Ishikawa (cell line): ENCODE data around the gene CARD9.

Source experiments
- CEBPB ChIP-seq: IDR thresholded peaks from 2 replicates; pipeline ENCODE4 v1.6.1; 2012
- EP300 ChIP-seq: IDR thresholded peaks from 2 replicates; pipeline ENCODE4 v1.6.1; 2012; ENCODE audit warnings: borderline replicate concordance
- FOXM1 ChIP-seq: IDR thresholded peaks from 2 replicates; pipeline ENCODE4 v1.6.1; 2012; ENCODE audit warnings: low read depth, borderline replicate concordance
- MAX ChIP-seq: IDR thresholded peaks from 2 replicates; pipeline ENCODE4 v1.6.1; 2012
- TAF1 ChIP-seq: IDR thresholded peaks from 2 replicates; pipeline ENCODE4 v1.6.1; 2012; ENCODE audit warnings: low read depth, mild to moderate bottlenecking
- USF1 ChIP-seq: IDR thresholded peaks from 2 replicates; pipeline ENCODE4 v1.6.1; 2012

GRCh38 chr9:136334541-136334940 is 38.9 kb downstream of the CARD9 start:
- TF ChIP-seq USF1 (no peak), EP300 (no peak), CEBPB (no peak), FOXM1 (no peak), MAX (no peak), TAF1 (no peak)
